Vagina (tissue), 2 donors: Measurements from ENCODE around the gene UNK. TPM values are rescaled to one million over a fixed set of nuclear protein-coding genes. Genes with fewer than 3 reads are reported as not detected.
A peak's percentile ranks its signal among the peaks of the same experiment; 100 is the strongest.

Experiments
- DNase-seq, 2 donors: peaks; one replicate each; pipeline ENCODE4 v3.0.0-alpha.2; 2017; ENCODE audit errors: extremely low spot score in 2 of 2
- H3K27ac ChIP-seq: fragments of 200-600 bp; sonication (generic); one replicate; pipeline ENCODE4 v1.5.1; 2019
- H3K27me3 ChIP-seq: fragments of 200-600 bp; sonication (generic); one replicate; pipeline ENCODE4 v1.5.1; 2019
- H3K36me3 ChIP-seq, 2 donors: fragments of 200-600 bp; sonication (generic); one replicate each; pipeline ENCODE4 v1.5.1; 2017 to 2019
- H3K4me1 ChIP-seq: fragments of 200-600 bp; sonication (generic); one replicate; pipeline ENCODE4 v1.5.1; 2019
- H3K4me3 ChIP-seq, 2 donors: fragments of 200-600 bp; sonication (generic); 1 replicate in 1 of 2; 2 replicates in 1 of 2; pipeline ENCODE4 v1.5.1; 2016 to 2019
- H3K9me3 ChIP-seq: fragments of 200-600 bp; sonication (generic); one replicate; pipeline ENCODE4 v1.5.1; 2019
- CTCF ChIP-seq, 3 experiments: fragments of 450-650 bp in 2 of 3; fragments of 200-600 bp in 1 of 3; sonication (generic) in 1 of 3; IDR thresholded peaks; one replicate each; pipeline ENCODE4 v1.5.1; 2017 to 2019; ENCODE audit warnings: antibody characterized with exemption in 3 of 3, mild to moderate bottlenecking in 2 of 3, moderate library complexity in 2 of 3
- POLR2A ChIP-seq, 2 donors: fragments of 450-650 bp; IDR thresholded peaks; one replicate each; pipeline ENCODE4 v1.6.1; 2017; ENCODE audit warnings: antibody characterized with exemption in 2 of 2, mild to moderate bottlenecking in 2 of 2, moderate library complexity in 2 of 2
- POLR2AphosphoS5 ChIP-seq, 2 donors: sonication (generic); formaldehyde crosslinking; IDR thresholded peaks; one replicate each; pipeline ENCODE4 v1.9.0; 2017; ENCODE audit warnings: antibody characterized with exemption in 2 of 2, mild to moderate bottlenecking in 2 of 2, low read depth in 1 of 2; ENCODE audit not compliant: insufficient read depth in 1 of 2
- intact Hi-C: fragments of 100-400 bp; cut with DNase I; formaldehyde crosslinking; loops from one replicate; pipeline ENCODE4 v1.15.1; 2023
- total RNA-seq: library from RNA; depleted of rRNA; stranded (reverse); fragments of >200 nt; gene quantifications from one replicate; pipeline ENCODE4 v1.2.3, GENCODE V29; 2016

UNK gene
- total RNA-seq, 1 donor from 2014 or later = 35.1 TPM

- intact Hi-C loops = loop anchor here (5.0 kb wide), 2 partner anchors 82 to 122 kb away; partner anchors contain the start of gene SMIM5
- Histone ChIP-seq H3K4me1 (peaks cover 26% of the 10 kb centered on the region), H3K36me3 (peaks cover 0 to 15% of the 10 kb centered on the region in 2 donors), H3K27me3 (no peaks in the 10 kb centered on the region), H3K4me3 (peak overlapping the region; percentile 39 to 51), H3K9me3 (no peaks in the 10 kb centered on the region), H3K27ac (peak overlapping the region; percentile 51)
- DNase-seq = no peak
- no peak for TF ChIP-seq CTCF (IDR thresholded peaks at IDR 0.05)
Observed at GRCh38 chr17:75754378-75755204, 30.0 kb upstream of the UNK start.

DNA sequence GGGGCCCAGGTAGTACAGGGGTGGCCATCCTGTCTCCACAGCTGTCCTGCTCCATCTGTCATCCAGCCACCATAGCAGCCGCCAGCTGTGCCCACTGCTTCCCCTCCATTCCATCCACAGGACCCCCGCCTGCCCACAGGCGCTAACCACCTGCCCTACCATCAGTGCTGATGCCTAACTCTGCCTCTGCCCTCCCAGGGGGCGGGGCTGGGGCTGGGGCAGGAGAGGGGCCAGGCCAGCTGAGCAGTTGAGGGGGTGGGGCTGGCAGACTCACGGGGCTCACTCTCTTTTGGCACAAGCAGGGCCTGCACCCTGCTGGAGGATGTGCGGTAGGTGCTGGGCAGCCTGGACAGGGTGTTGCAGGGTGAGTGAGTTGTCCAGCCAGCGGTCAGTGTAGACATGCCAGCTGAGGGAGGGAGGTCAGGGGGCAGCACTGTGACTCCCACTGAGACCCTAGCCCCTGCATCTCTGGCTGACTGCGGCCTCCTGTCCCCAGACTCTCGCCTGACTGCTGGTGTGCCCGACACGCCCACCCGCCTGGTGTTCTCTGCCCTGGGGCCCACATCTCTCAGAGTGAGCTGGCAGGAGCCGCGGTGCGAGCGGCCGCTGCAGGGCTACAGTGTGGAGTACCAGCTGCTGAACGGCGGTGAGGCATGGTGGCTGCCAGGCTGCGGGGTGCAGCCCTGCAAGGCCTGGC lies 29.3 kb upstream of the UNK start:
- no peak overlapping the region for H3K27ac ChIP-seq
- DNase-seq = no peak
- H3K4me1 ChIP-seq = peaks cover 19% of the 10 kb centered on the region
- TF ChIP-seq POLR2AphosphoS5 (IDR thresholded peaks at IDR 0.05; ENCODE audit: insufficient read depth in 1 of 2, low read depth in 1 of 2) (no peak), POLR2A (IDR thresholded peaks at IDR 0.05) (no peak), CTCF (IDR thresholded peaks at IDR 0.05) (no peak)
- no peaks in the 10 kb centered on the region for H3K27me3 ChIP-seq
- peaks cover 0 to 15% of the 10 kb centered on the region in 2 donors for H3K36me3 ChIP-seq
- H3K4me3 ChIP-seq = no peak overlapping the region
- H3K9me3 ChIP-seq = no peaks in the 10 kb centered on the region
- intact Hi-C loops = no loop called here

GRCh38 chr17:75755990-75756389 lies 28.6 kb upstream of the UNK start:
- Histone ChIP-seq H3K4me1 (peaks cover 19% of the 10 kb centered on the region), H3K4me3 (no peak overlapping the region), H3K9me3 (no peaks in the 10 kb centered on the region), H3K27me3 (no peaks in the 10 kb centered on the region), H3K27ac (no peak overlapping the region), H3K36me3 (peaks cover 0 to 15% of the 10 kb centered on the region in 2 donors)
- TF ChIP-seq POLR2A (IDR thresholded peaks at IDR 0.05) (no peak), POLR2AphosphoS5 (IDR thresholded peaks at IDR 0.05; ENCODE audit: insufficient read depth in 1 of 2, low read depth in 1 of 2) (no peak), CTCF (IDR thresholded peaks at IDR 0.05) (no peak)
- intact Hi-C loops = no loop called here
- DNase-seq = no peak

GRCh38 chr17:75756451-75757085 lies 28.0 kb upstream of the UNK start:
- H3K27ac ChIP-seq = no peak overlapping the region

More at GRCh38 chr17:75756451-75757085, 28.0 kb upstream of the UNK start:
- Histone ChIP-seq H3K4me3 (no peak overlapping the region), H3K9me3 (no peaks in the 10 kb centered on the region), H3K36me3 (peaks cover 0 to 15% of the 10 kb centered on the region in 2 donors), H3K4me1 (peaks cover 19% of the 10 kb centered on the region), H3K27me3 (no peaks in the 10 kb centered on the region)
- TF ChIP-seq CTCF (IDR thresholded peaks at IDR 0.05) = no peak
- TF ChIP-seq POLR2A (IDR thresholded peaks at IDR 0.05) = no peak
- TF ChIP-seq POLR2AphosphoS5 (IDR thresholded peaks at IDR 0.05; ENCODE audit: insufficient read depth in 1 of 2, low read depth in 1 of 2) = no peak
- no peak for DNase-seq
- intact Hi-C loops = no loop called here
